Caco-2 (cell line): Measurements from ENCODE around the gene TRAPPC3. TPM values are rescaled to one million over a fixed set of nuclear protein-coding genes. Genes with fewer than 3 reads are reported as not detected.

Experiments used
- total RNA-seq: library from RNA; stranded (reverse); gene quantifications from 2 replicates; pipeline ENCODE4 v1.2.3, GENCODE V29; 2022

The TRAPPC3 gene
- total RNA-seq, 1 experiment from 2014 or later, result 35.4 TPM

Other genes starting within 250 kb of the TRAPPC3 start
- 18.1 and 19.7 TPM in 2 replicates for gene AGO3, start 218.4 kb downstream of the TRAPPC3 start, total RNA-seq
- gene TEKT2, start 65.4 kb downstream of the TRAPPC3 start, total RNA-seq, result not detected in 2 replicates
- 17.5 and 19.3 TPM in 2 replicates for gene ADPRS, start 60.6 kb downstream of the TRAPPC3 start, total RNA-seq
- 0.07 and 0.18 TPM in 2 replicates for gene COL8A2, start 24.3 kb downstream of the TRAPPC3 start, total RNA-seq
- 33.7 and 37.7 TPM in 2 replicates for gene MAP7D1, start 6.7 kb upstream of the TRAPPC3 start, total RNA-seq
- 86.8 and 89.1 TPM in 2 replicates for gene THRAP3, start 75.0 kb upstream of the TRAPPC3 start, total RNA-seq
- 12.1 and 12.4 TPM in 2 replicates for gene SH3D21, start 156.9 kb upstream of the TRAPPC3 start, total RNA-seq
- 4.1 and 5.5 TPM in 2 replicates for gene EVA1B, start 174.2 kb upstream of the TRAPPC3 start, total RNA-seq
- 26.7 and 29.7 TPM in 2 replicates for gene STK40, start 236.4 kb upstream of the TRAPPC3 start, total RNA-seq
- 19.6 and 20.7 TPM in 2 replicates for gene LSM10, start 248.4 kb upstream of the TRAPPC3 start, total RNA-seq